ENCODE data around the gene C1QA.

Gene C1QA, protein sequence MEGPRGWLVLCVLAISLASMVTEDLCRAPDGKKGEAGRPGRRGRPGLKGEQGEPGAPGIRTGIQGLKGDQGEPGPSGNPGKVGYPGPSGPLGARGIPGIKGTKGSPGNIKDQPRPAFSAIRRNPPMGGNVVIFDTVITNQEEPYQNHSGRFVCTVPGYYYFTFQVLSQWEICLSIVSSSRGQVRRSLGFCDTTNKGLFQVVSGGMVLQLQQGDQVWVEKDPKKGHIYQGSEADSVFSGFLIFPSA

GRCh38 chr1:22636353-22636752, at the start of gene C1QA:
C1QA (plus strand) TSS chr1:22636628; CDS start chr1:22637617, 989 bp downstream.
- DNase-seq = no peak

- no peak for DNase-seq
These were observed 49.2 kb upstream of the C1QA start for GRCh38 chr1:22587247-22587646.

DNA sequence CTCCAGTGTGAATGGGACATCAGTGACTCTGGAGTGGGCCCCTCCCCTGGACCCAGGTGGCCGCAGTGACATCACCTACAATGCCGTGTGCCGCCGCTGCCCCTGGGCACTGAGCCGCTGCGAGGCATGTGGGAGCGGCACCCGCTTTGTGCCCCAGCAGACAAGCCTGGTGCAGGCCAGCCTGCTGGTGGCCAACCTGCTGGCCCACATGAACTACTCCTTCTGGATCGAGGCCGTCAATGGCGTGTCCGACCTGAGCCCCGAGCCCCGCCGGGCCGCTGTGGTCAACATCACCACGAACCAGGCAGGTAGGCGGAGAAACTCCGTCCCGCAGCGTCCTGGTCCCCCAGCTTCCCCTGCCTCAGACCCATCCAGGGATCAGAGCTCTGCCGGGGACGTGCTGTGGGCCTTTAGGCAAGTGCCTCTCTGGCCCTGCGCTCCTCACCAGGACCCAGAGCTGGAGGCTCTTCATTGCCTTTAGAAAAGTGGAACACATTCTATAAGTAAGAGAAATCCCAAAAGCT, 47.5 kb upstream of the C1QA start:
- DNase-seq = no peak

DNA sequence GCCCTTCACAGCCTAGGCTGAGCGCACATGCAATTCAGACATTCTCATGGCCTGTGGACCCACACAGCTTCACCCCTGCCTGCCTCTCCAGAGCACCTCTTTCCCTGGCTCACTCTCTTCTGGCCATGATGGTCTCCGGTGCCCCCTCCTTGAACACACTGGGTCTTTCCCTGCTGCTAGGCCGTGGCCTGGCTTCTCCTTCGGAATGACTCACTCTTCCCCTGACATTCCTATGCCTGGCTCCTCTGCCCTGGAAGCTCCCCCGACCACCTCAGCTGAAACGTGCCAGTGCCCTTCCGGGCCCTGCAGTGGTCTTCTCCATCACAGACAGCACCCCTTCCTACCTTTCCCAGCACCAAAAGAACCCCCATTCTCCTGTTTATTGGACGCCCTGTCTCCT, 44.9 kb upstream of the C1QA start:
- no peak for DNase-seq

DNA sequence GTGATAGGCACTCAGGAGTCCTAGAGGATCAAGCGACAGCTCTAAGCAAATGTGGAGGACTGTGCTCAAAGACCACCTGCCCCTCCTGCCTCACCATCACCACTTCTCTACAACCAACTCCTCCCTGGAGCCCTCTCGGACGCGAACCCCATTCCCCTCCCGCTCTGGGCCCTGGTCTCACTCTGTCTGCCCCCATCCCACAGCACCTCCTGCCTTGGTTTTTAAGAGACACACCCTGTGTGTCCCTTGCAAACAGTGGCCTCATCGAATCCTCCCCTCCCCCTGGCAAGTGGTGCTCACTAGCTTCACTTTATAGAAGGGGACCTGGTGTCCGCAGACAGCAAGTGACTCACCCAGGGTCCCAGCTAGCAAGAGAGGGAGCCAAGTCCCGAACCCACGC, 44.4 kb upstream of the C1QA start:
- DNase-seq = no peak

GRCh38 chr1:22592919-22593790, 43.3 kb upstream of the C1QA start:
- no peak for DNase-seq

DNA sequence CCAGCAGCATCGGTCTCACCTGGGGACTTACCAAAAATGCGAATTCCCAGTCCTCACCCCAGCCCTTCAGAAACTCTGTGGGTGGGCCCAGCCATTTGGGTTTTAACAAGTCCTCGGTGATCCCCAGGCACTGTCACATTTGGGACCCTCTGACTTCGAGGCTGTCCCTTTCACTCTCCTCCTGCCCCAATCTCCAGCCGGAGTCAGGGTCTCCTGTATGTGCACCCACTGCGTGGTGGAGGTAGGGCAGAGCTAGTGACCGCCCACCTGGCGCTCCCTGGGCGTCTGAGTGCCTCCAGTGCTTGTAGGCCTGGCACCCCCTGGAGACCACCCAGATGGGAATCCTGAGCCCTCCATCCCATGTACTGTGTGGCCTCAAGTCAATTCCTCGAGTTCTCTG, 42.0 kb upstream of the C1QA start:
- DNase-seq = no peak

DNA sequence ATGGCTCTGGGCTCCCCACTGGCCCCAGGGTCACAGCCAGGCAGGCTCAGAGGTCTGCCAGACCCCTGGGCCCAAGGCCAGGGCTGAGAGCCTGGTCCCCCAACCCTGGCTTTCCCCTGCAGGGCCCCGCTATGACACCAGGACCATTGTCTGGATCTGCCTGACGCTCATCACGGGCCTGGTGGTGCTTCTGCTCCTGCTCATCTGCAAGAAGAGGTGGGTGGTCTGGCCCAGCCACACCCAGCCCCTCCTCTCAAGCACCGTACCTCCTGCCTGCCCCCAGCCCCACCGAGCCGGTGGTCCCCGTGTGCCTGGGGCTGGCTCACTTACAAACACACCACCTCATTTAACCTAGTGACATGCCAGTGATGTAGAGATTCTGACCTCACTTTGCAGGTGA, 41.3 kb upstream of the C1QA start:
- DNase-seq = no peak

- DNase-seq = no peak
These were observed 39.0 kb upstream of the C1QA start for GRCh38 chr1:22597301-22597965.

GRCh38 chr1:22597996-22598395, 38.4 kb upstream of the C1QA start:
- no peak for DNase-seq

GRCh38 chr1:22598736-22599135, 37.7 kb upstream of the C1QA start:
- DNase-seq = no peak

DNA sequence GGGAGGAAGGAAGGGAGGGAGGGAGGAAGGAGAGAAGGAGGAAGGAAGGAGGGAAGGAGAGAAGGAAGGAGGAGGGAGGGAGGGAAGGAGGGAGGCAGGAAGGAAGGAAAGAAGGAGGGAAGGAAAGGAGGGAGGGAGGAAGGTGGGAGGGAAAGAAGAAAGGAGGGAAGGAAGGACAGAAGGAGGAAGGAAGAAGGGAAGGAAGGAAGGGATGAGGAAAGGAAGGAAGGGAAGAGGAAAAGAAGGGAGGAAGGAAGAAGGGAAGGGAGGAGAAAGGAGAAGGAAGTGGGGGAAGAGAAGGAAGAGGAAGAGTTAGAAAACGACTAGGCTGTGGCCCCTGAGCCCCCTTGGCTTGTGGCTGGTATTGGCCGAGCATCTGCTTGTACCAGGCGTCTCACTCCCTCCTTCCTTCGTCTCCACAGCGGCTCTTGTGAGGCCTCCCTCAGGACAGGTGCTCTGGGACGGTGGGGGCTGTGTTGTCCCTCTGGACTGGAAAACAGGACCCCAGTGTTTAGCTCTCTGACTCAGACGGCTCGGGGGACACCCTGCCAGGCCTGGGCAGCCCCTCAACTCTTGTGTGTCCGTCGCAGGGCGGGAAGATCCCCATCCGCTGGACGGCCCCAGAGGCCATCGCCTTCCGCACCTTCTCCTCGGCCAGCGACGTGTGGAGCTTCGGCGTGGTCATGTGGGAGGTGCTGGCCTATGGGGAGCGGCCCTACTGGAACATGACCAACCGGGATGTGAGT, 36.2 kb upstream of the C1QA start:
- DNase-seq = no peak

DNA sequence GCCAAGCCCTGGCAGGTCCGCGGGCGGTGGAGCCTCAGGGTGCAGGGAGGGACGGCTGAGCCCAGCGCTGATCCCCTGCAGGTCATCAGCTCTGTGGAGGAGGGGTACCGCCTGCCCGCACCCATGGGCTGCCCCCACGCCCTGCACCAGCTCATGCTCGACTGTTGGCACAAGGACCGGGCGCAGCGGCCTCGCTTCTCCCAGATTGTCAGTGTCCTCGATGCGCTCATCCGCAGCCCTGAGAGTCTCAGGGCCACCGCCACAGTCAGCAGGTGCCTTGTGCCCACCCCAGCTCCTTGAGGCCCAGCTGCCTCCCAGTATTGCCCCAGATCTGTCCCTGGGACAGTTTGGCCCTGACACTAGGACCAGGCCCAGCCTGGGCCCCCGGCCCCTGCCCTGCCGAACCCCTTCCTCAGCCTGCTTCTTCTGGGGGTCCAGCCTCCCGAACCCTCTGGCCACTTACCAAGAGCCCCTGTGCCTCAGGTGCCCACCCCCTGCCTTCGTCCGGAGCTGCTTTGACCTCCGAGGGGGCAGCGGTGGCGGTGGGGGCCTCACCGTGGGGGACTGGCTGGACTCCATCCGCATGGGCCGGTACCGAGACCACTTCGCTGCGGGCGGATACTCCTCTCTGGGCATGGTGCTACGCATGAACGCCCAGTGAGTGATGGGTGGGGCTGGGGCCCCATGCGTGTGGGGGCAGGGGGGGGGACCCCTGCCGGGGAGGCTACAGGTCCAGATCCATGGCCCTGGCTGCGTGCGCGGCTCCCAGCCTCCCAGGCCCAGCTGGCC, 35.4 kb upstream of the C1QA start:
- no peak for DNase-seq

- DNase-seq = no peak
These were observed 34.8 kb upstream of the C1QA start for GRCh38 chr1:22601610-22602009.

DNA sequence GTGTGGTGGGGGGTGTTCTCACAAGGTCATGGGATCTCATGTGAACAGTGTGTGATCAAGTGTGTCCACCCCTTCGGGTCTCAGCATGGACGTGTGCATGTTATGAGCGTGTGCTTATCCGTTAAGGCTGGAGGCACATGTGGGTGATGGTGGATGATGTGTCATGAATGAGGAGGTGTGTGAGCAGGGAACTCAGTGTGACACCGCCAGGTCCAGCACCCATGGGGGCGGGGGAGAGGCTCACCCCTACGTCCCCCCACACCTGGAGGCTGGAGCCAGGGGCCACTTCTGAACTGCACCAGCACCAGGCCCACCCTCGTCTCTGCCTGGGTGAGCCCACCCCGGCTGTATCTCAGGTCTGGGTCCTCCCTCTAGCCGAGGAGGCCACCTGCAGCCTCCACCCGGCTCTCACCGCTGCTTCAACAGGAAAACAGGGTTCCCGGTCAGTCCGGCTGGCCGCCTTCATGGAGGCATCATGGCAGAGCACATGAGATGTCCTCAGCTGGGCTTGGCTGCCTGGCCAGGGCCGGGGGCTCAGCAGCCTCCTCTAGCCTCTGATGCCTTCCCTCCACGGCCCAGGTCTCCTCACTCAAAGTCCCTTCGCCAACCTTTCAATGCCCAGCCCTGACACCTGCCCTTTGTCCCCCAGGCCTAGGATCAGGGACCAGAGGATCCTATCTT, 34.2 kb upstream of the C1QA start:
- DNase-seq = no peak

GRCh38 chr1:22606161-22606560, 30.3 kb upstream of the C1QA start:
- no peak for DNase-seq

DNA sequence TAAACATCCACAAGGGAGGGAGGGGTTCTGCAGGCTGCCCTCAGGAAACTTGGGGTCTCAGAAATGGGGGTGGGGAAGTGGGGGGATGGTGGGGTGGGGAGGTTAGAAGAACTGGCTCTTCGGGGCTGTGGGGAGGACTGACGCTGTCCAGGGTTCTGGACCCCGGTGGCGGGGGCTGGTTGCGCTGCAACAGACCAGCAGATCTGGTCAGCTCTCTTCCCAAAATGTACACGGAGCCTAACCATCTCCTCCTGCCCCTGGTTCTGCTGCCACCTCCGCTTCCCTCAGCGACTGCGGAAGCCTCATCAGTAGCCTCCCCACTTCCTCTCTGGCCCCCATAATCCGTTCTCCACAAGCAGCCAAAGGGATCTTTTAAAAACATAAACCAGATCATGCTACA, 29.3 kb upstream of the C1QA start:
- DNase-seq = no peak

- DNase-seq = no peak
These were observed 28.1 kb upstream of the C1QA start for GRCh38 chr1:22608361-22608760.

GRCh38 chr1:22609291-22609690, 27.1 kb upstream of the C1QA start:
- no peak for DNase-seq

DNA sequence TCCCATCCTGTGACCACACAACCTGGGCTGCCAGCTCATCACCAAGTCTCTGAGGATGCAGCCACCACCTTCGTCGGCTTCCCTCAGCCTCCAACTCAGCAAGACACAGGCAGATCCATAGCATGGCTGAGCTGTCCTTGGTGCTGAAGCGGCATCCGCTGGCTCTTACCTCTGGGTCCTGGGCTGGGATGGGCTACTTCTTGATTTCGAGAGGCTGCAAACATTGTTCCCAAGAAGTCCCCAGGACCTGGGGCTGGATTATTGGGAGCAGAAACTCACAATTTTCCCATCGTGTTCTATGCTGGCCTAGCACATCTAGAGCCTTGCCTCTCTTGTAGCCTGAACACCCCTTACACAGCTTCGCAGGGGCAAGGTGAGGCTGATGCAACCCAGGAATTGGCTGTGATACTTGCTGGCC, 24.9 kb upstream of the C1QA start:
- DNase-seq = no peak
